ENCODE data around the gene TUBA4A. TPM values are rescaled to one million over a fixed set of nuclear protein-coding genes. Genes with fewer than 3 reads are reported as not detected.
A peak's percentile ranks its signal among the peaks of the same experiment; 100 is the strongest.

TUBA4A gene
- total and polyA plus RNA-seq, 10 of the 15 experiments (the other 5 are each of a cell fraction or from before 2014, with no cell fraction given): 58.2 to 325 (median 134) TPM

DNA sequence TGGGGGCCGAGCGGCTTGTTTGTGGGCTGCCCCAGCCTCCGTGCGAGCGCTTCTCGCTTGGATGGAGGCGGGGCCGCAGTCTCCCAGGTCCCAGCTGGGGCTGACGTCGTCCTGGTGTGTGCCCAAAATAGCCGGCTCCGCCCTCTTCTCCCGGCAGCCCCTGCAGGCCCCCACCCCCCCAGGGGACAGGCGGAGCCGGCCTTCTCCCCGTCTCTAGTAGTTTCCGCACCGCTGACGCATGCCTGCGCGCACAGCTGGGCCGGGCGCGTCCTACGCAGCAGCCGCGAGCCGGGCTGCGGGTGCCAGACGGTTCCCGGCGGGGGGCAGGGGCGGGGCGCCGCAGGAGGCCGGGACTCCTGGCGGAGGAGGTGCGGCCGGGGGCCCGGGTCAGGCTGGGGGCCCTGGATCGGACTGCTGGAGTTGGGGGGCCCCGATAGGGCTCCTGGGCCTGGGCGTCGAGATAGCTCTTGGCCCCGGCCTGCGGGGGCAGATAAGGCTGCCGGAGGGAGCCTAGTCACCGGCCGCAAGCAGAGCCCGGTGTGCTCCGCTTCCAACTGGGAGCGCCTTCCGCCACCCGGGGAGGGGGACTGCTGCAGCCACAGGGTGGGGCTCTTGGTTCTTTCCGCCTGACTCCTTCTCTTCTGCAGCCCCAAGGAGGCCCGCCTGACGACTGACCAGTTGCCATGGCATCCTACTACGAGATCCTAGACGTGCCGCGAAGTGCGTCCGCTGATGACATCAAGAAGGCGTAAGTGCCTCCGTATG is 25.6 kb upstream of the TUBA4A start, which contains the start of gene DNAJB2 (continued):
- no peak for TF ChIP-seq CBFB (IDR thresholded peaks at IDR 0.05; ENCODE audit: low read depth)
- peak; percentile 53 for TF ChIP-seq NRF1 (conservative IDR thresholded peaks at IDR 0.05; ENCODE audit: low read depth, low read length)
- TF ChIP-seq BRCA1 (IDR thresholded peaks at IDR 0.05; ENCODE audit: low read depth, low read length): no peak
- peak; percentile 76; the same call in 2 of the 3 replicates for TF ChIP-seq POU2F2 (IDR thresholded peaks at IDR 0.05; ENCODE audit: borderline replicate concordance, low read depth, low read length)
- no peak for TF ChIP-seq HDAC6 (IDR thresholded peaks at IDR 0.05; ENCODE audit: unreplicated experiment)
- TF ChIP-seq, protein P1, sequence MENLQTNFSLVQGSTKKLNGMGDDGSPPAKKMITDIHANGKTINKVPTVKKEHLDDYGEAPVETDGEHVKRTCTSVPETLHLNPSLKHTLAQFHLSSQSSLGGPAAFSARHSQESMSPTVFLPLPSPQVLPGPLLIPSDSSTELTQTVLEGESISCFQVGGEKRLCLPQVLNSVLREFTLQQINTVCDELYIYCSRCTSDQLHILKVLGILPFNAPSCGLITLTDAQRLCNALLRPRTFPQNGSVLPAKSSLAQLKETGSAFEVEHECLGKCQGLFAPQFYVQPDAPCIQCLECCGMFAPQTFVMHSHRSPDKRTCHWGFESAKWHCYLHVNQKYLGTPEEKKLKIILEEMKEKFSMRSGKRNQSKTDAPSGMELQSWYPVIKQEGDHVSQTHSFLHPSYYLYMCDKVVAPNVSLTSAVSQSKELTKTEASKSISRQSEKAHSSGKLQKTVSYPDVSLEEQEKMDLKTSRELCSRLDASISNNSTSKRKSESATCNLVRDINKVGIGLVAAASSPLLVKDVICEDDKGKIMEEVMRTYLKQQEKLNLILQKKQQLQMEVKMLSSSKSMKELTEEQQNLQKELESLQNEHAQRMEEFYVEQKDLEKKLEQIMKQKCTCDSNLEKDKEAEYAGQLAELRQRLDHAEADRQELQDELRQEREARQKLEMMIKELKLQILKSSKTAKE (IDR thresholded peaks at IDR 0.05; ENCODE audit: low read depth, poor library complexity, severe bottlenecking): peak; percentile 13
- TF ChIP-seq, protein P2, sequence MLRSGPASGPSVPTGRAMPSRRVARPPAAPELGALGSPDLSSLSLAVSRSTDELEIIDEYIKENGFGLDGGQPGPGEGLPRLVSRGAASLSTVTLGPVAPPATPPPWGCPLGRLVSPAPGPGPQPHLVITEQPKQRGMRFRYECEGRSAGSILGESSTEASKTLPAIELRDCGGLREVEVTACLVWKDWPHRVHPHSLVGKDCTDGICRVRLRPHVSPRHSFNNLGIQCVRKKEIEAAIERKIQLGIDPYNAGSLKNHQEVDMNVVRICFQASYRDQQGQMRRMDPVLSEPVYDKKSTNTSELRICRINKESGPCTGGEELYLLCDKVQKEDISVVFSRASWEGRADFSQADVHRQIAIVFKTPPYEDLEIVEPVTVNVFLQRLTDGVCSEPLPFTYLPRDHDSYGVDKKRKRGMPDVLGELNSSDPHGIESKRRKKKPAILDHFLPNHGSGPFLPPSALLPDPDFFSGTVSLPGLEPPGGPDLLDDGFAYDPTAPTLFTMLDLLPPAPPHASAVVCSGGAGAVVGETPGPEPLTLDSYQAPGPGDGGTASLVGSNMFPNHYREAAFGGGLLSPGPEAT (IDR thresholded peaks at IDR 0.05; ENCODE audit: low read depth): no peak
- TF ChIP-seq WRNIP1 (IDR thresholded peaks at IDR 0.05; ENCODE audit: borderline replicate concordance, low read depth, low read length): no peak
- TF ChIP-seq TAF1 (IDR thresholded peaks at IDR 0.05; ENCODE audit: borderline replicate concordance, low read depth, low read length): peak; percentile 63
- TF ChIP-seq, protein P3, sequence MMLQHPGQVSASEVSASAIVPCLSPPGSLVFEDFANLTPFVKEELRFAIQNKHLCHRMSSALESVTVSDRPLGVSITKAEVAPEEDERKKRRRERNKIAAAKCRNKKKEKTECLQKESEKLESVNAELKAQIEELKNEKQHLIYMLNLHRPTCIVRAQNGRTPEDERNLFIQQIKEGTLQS (IDR thresholded peaks at IDR 0.05; ENCODE audit: borderline replicate concordance, extremely low read depth, low read depth, low read length): no peak
- TF ChIP-seq MTA3 (IDR thresholded peaks at IDR 0.05; ENCODE audit: borderline replicate concordance, low read length): no peak
- peak; percentile 87 for TF ChIP-seq BACH1 (IDR thresholded peaks at IDR 0.05; ENCODE audit: borderline replicate concordance)
- 0 out of 2 replicates have a peak, but pooled peaks have one; percentile 15 for TF ChIP-seq NBN (IDR thresholded peaks at IDR 0.05)
- TF ChIP-seq SRF (IDR thresholded peaks at IDR 0.05; ENCODE audit: low read depth in 2 of 2, low read length in 2 of 2): peak in 1 of 2 experiments; percentile 39; a peak in 1 of 4 replicates
- peak; percentile 89 for TF ChIP-seq CREM (IDR thresholded peaks at IDR 0.05; ENCODE audit: low read depth)
- TF ChIP-seq ZSCAN29 (IDR thresholded peaks at IDR 0.05): 0 out of 2 replicates have a peak, but pooled peaks have one; percentile 19
- peak; percentile 89 for TF ChIP-seq LARP7 (IDR thresholded peaks at IDR 0.05)
- peak; percentile 47; the same call in 1 of the 2 replicates for TF ChIP-seq NFXL1 (IDR thresholded peaks at IDR 0.05; ENCODE audit: borderline replicate concordance)
- peak; percentile 57; the same call in 1 of the 2 replicates for TF ChIP-seq TARDBP (IDR thresholded peaks at IDR 0.05; ENCODE audit: borderline replicate concordance)
- TF ChIP-seq, protein P4, sequence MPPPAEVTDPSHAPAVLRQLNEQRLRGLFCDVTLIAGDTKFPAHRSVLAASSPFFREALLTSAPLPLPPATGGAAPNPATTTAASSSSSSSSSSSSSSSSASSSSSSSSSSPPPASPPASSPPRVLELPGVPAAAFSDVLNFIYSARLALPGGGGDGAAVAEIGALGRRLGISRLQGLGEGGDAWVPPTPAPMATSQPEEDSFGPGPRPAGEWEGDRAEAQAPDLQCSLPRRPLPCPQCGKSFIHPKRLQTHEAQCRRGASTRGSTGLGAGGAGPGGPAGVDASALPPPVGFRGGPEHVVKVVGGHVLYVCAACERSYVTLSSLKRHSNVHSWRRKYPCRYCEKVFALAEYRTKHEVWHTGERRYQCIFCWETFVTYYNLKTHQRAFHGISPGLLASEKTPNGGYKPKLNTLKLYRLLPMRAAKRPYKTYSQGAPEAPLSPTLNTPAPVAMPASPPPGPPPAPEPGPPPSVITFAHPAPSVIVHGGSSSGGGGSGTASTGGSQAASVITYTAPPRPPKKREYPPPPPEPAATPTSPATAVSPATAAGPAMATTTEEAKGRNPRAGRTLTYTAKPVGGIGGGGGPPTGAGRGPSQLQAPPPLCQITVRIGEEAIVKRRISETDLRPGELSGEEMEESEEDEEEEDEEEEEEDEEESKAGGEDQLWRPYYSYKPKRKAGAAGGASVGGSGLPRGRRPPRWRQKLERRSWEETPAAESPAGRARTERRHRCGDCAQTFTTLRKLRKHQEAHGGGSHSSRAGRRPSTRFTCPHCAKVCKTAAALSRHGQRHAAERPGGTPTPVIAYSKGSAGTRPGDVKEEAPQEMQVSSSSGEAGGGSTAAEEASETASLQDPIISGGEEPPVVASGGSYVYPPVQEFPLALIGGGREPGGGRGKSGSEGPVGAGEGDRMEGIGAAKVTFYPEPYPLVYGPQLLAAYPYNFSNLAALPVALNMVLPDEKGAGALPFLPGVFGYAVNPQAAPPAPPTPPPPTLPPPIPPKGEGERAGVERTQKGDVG (CRISPR knock-in tag; IDR thresholded peaks at IDR 0.05): no peak
- TF ChIP-seq RAD51 (IDR thresholded peaks at IDR 0.05): no peak
- TF ChIP-seq IKZF1 (conservative IDR thresholded peaks at IDR 0.05): peak; percentile 82
- peak; percentile 52; the same call in 1 of the 2 replicates for TF ChIP-seq CHD2 (IDR thresholded peaks at IDR 0.05; ENCODE audit: borderline replicate concordance, low read depth, low read length)
- TF ChIP-seq SMARCA5 (IDR thresholded peaks at IDR 0.05): peak; percentile 97
- TF ChIP-seq MEF2A (IDR thresholded peaks at IDR 0.05; ENCODE audit: insufficient read depth, low read depth, low read length): peak; percentile 99

All from GM12878 (cell line).